ENCODE results near the gene PLCL2.

- TF ChIP-seq CTCF (IDR thresholded peaks at IDR 0.05) (no peak), POLR2A (IDR thresholded peaks at IDR 0.05) (no peak)
These were observed 110.8 kb downstream of the PLCL2 start for GRCh38 chr3:16995601-16996000.

All from body of pancreas (tissue), 4 donors.